Measurements from ENCODE around the gene CABCOCO1. TPM values are rescaled to one million over a fixed set of nuclear protein-coding genes. Genes with fewer than 3 reads are reported as not detected.

CABCOCO1 gene
- polyA plus RNA-seq, 1 donor (not counting 4 experiments of a cell fraction or from before 2014, with no cell fraction given): 0.17 TPM

GRCh38 chr10:61673360-61673759 is 10.6 kb downstream of the CABCOCO1 start:
- H3K27ac ChIP-seq (ENCODE audit: control insufficient read depth, insufficient read depth, low read length): no peak overlapping the region
- no peaks in the 10 kb centered on the region for H3K36me3 ChIP-seq (ENCODE audit: control insufficient read depth in 2 of 2, extremely low read depth in 1 of 2, insufficient read depth in 2 of 2, low read length in 2 of 2)
- DNase-seq (ENCODE audit: low read depth, low spot score) (no peak), FAIRE-seq (no peak)
- TF ChIP-seq EZH2 (IDR thresholded peaks at IDR 0.05; ENCODE audit: low read length): no peak
- no peak for TF ChIP-seq CTCF (optimal IDR thresholded peaks at IDR 0.05 in 1 of 3, IDR thresholded peaks at IDR 0.05 in 1 of 3, conservative IDR thresholded peaks at IDR 0.05 in 1 of 3; ENCODE audit: extremely low read depth in 1 of 3, insufficient read depth in 2 of 3, low read length in 3 of 3)
- no peaks in the 10 kb centered on the region for H3K79me2 ChIP-seq (ENCODE audit: control insufficient read depth, insufficient read depth, low read length)
- H3K4me2 ChIP-seq (ENCODE audit: control insufficient read depth, extremely low read depth, insufficient read depth, low read depth, low read length): no peak overlapping the region
- no peaks in the 10 kb centered on the region for H4K20me1 ChIP-seq (ENCODE audit: control insufficient read depth, extremely low read depth, insufficient read depth, low read length)
- no peaks in the 10 kb centered on the region for H3K4me1 ChIP-seq (ENCODE audit: control insufficient read depth, extremely low read depth, insufficient read depth, low read length)
- H3K4me3 ChIP-seq (ENCODE audit: control insufficient read depth in 2 of 3, extremely low read depth in 1 of 3, insufficient read depth in 2 of 3, low read depth in 1 of 3, low read length in 3 of 3): no peak overlapping the region
- H3K27me3 ChIP-seq (ENCODE audit: control insufficient read depth, extremely low read depth, insufficient read depth, low read length): no peaks in the 10 kb centered on the region
- no peaks in the 10 kb centered on the region for H3K9me1 ChIP-seq (ENCODE audit: control insufficient read depth, extremely low read depth, insufficient read depth, low read length)
- dilution Hi-C loops (cut with MboI; ENCODE audit: extremely low pct_ligation_motif_present, low sequenced_read_pairs): no loop called here
- no peak overlapping the region for H3K9ac ChIP-seq (ENCODE audit: control insufficient read depth, extremely low read depth, insufficient read depth, low read length)
- H3K9me3 ChIP-seq (ENCODE audit: control insufficient read depth, low read depth, low read length): no peaks in the 10 kb centered on the region
- no peak overlapping the region for H2AFZ ChIP-seq (ENCODE audit: control insufficient read depth, low read length)

GRCh38 chr10:61682323-61682722 is 19.6 kb downstream of the CABCOCO1 start:
- no peak overlapping the region for H3K27ac ChIP-seq (ENCODE audit: control insufficient read depth, insufficient read depth, low read length)
- no peak overlapping the region for H3K4me3 ChIP-seq (ENCODE audit: control insufficient read depth in 2 of 3, extremely low read depth in 1 of 3, insufficient read depth in 2 of 3, low read depth in 1 of 3, low read length in 3 of 3)
- H3K4me1 ChIP-seq (ENCODE audit: control insufficient read depth, extremely low read depth, insufficient read depth, low read length): no peaks in the 10 kb centered on the region
- no peaks in the 10 kb centered on the region for H3K79me2 ChIP-seq (ENCODE audit: control insufficient read depth, insufficient read depth, low read length)
- no peak overlapping the region for H3K4me2 ChIP-seq (ENCODE audit: control insufficient read depth, extremely low read depth, insufficient read depth, low read depth, low read length)
- DNase-seq (ENCODE audit: low read depth, low spot score): no peak
- H2AFZ ChIP-seq (ENCODE audit: control insufficient read depth, low read length): no peak overlapping the region
- dilution Hi-C loops (cut with MboI; ENCODE audit: extremely low pct_ligation_motif_present, low sequenced_read_pairs): no loop called here
- H3K9me1 ChIP-seq (ENCODE audit: control insufficient read depth, extremely low read depth, insufficient read depth, low read length): no peaks in the 10 kb centered on the region
- no peak for TF ChIP-seq EZH2 (IDR thresholded peaks at IDR 0.05; ENCODE audit: low read length)
- no peak for TF ChIP-seq CTCF (optimal IDR thresholded peaks at IDR 0.05 in 1 of 3, IDR thresholded peaks at IDR 0.05 in 1 of 3, conservative IDR thresholded peaks at IDR 0.05 in 1 of 3; ENCODE audit: extremely low read depth in 1 of 3, insufficient read depth in 2 of 3, low read length in 3 of 3)
- no peaks in the 10 kb centered on the region for H3K27me3 ChIP-seq (ENCODE audit: control insufficient read depth, extremely low read depth, insufficient read depth, low read length)
- FAIRE-seq: no peak
- H4K20me1 ChIP-seq (ENCODE audit: control insufficient read depth, extremely low read depth, insufficient read depth, low read length): no peaks in the 10 kb centered on the region
- H3K9ac ChIP-seq (ENCODE audit: control insufficient read depth, extremely low read depth, insufficient read depth, low read length): no peak overlapping the region
- no peaks in the 10 kb centered on the region for H3K36me3 ChIP-seq (ENCODE audit: control insufficient read depth in 2 of 2, extremely low read depth in 1 of 2, insufficient read depth in 2 of 2, low read length in 2 of 2)
- H3K9me3 ChIP-seq (ENCODE audit: control insufficient read depth, low read depth, low read length): no peaks in the 10 kb centered on the region
